Body of pancreas (tissue), 4 donors: Measurements from ENCODE around the gene PPM1A. TPM values are rescaled to one million over a fixed set of nuclear protein-coding genes. Genes with fewer than 3 reads are reported as not detected.

Experiments
- ATAC-seq: fragments of 150-250 bp; one replicate; pipeline ENCODE4 v1.9.1; 2016
- DNase-seq, 4 donors: peaks; one replicate each; pipeline ENCODE4 v3.0.0-alpha.2; 2019
- H3K27ac ChIP-seq, 4 donors: fragments of 200-600 bp; sonication (generic); 1 replicate in 3 of 4; 2 replicates in 1 of 4; pipeline versions ENCODE4 v1.5.1 to v1.6.1; 2016 to 2019; ENCODE audit warnings: mild to moderate bottlenecking in 1 of 4, mixed read lengths in 1 of 4, moderate library complexity in 1 of 4
- H3K27me3 ChIP-seq, 2 donors: fragments of 200-600 bp; sonication (generic); one replicate each; pipeline ENCODE4 v1.6.0; 2016; ENCODE audit warnings: mild to moderate bottlenecking in 1 of 2
- H3K36me3 ChIP-seq, 2 donors: fragments of 200-600 bp; sonication (generic); replicated peaks in 1 of 2; 2 replicates each; pipeline ENCODE4 v1.5.1; 2016; ENCODE audit warnings: low read depth in 2 of 2; ENCODE audit not compliant: insufficient read depth in 1 of 2
- H3K4me1 ChIP-seq: fragments of 200-600 bp; sonication (generic); one replicate; pipeline ENCODE4 v1.6.0; 2016
- H3K4me3 ChIP-seq, 2 donors: fragments of 200-600 bp; sonication (generic); 1 replicate in 1 of 2; 2 replicates in 1 of 2; pipeline ENCODE4 v1.5.1; 2016 to 2019
- H3K9me3 ChIP-seq, 3 donors: fragments of 200-600 bp; sonication (generic); 1 replicate in 2 of 3; 2 replicates in 1 of 3; pipeline ENCODE4 v1.5.1; 2016
- POLR2A ChIP-seq, 3 donors: fragments of 450-650 bp; IDR thresholded peaks; one replicate each; pipeline ENCODE4 v1.6.1; 2016; ENCODE audit warnings: antibody characterized with exemption in 3 of 3, mild to moderate bottlenecking in 2 of 3
- WGBS, 2 donors: methylation state at CpG; one replicate each; pipeline ENCODE4 v1.1.5; 2017; 5-methylcytosine and 5-hydroxymethylcytosine counted together
- intact Hi-C: fragments of 100-400 bp; cut with DNase I; formaldehyde crosslinking; loops from one replicate; pipeline ENCODE4 v1.15.1; 2023
- total RNA-seq, 2 donors: library from RNA; depleted of rRNA; stranded (reverse); fragments of >200 nt; gene quantifications; one replicate each; pipeline ENCODE4 v1.1.0, GENCODE V29; 2016
- TF ChIP-seq, protein P1 (sequence below), 7 experiments: fragments of 450-650 bp in 4 of 7; fragments of 200-600 bp in 3 of 7; sonication (generic) in 3 of 7; IDR thresholded peaks; one replicate each; pipeline ENCODE4 v1.5.1; 2016 to 2019; ENCODE audit warnings: antibody characterized with exemption in 7 of 7

Gene PPM1A
- total RNA-seq: 10 to 100 TPM; 12.5 to 24.1 TPM

DNA sequence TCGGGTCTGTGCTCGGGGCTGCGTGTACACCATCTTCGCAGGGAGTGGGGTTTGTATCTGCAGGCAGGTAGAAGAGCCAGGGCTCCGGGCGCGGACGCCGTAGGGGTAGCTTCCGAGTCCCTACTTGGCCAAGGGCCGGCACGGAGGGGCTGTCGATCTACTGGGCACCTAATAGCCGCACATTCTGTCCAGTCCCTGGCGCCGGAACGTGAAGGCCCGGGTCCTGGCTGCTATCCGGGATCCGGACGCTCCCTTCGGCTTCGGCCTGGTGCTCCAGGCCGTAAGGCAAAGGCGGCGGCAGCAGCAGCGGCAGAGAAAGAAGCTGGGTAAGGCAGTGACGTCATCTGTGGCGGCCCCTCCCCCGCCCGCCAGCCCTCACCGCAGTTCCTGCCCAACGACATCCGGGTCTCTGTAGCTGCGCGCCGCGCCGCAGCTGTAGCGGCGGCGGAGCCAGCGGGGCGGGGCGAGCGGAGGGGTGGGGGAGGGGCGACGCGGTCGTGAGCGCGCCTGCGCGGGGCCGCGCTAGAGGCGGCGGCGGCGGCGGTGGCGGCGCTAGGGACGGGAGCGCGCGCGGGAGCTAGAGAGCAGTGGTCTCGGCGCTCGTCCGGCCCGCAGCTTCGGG, at the start of gene PPM1A:
Gene PPM1A (plus strand): TSS at position 525 of the 622 bp plus-strand sequence. CDS start 33,483 bp downstream, outside the sequence.
- Histone ChIP-seq H3K4me1 (peaks cover 47% of the 10 kb centered on the region), H3K36me3 (no peaks in the 10 kb centered on the region), H3K27me3 (no peaks in the 10 kb centered on the region), H3K4me3 (peak within 1 kb of the TSS; percentile 49 to 56), H3K27ac (peak within 1 kb of the TSS; percentile 100), H3K9me3 (no peaks in the 10 kb centered on the region)
- DNase-seq (peak; percentile 97 to 98 (median 98)), ATAC-seq (peak; percentile 89)
- TF ChIP-seq, protein P1, sequence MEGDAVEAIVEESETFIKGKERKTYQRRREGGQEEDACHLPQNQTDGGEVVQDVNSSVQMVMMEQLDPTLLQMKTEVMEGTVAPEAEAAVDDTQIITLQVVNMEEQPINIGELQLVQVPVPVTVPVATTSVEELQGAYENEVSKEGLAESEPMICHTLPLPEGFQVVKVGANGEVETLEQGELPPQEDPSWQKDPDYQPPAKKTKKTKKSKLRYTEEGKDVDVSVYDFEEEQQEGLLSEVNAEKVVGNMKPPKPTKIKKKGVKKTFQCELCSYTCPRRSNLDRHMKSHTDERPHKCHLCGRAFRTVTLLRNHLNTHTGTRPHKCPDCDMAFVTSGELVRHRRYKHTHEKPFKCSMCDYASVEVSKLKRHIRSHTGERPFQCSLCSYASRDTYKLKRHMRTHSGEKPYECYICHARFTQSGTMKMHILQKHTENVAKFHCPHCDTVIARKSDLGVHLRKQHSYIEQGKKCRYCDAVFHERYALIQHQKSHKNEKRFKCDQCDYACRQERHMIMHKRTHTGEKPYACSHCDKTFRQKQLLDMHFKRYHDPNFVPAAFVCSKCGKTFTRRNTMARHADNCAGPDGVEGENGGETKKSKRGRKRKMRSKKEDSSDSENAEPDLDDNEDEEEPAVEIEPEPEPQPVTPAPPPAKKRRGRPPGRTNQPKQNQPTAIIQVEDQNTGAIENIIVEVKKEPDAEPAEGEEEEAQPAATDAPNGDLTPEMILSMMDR (IDR thresholded peaks at IDR 0.05): peak in 2 of 7 experiments; percentile 5
- peak; percentile 97 to 99 (median 99) for TF ChIP-seq POLR2A (IDR thresholded peaks at IDR 0.05)
- intact Hi-C loops: no loop called here
- 0% methylated on average over 3 to 67 of the region's 74 CpGs for WGBS, 2 donors

DNA sequence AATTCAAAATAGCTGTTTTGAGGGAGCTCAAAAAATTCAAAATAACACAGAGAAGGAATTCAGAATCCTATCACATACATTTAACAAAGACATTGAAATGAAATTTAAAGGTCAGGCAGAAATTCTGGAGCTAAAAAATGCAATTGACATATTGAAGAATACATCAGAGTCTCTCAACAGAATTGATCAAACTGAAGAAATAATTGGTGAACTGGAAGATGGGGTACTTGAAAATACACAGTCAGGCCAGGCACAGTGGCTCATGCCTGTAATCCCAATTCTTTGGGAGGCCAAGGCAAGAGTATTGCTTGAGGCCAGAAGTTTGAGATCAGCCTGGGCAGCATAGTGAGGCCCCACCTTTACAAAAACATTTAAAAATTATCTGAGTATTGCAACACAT, 49.7 kb upstream of the PPM1A start:
- ATAC-seq (no peak), DNase-seq (no peak)
- Histone ChIP-seq H3K4me1 (peaks cover 7% of the 10 kb centered on the region), H3K4me3 (no peak overlapping the region), H3K27me3 (no peaks in the 10 kb centered on the region), H3K27ac (no peak overlapping the region), H3K36me3 (no peaks in the 10 kb centered on the region), H3K9me3 (peaks cover 0 to 5% (median 0%) of the 10 kb centered on the region in 3 donors)
- TF ChIP-seq, protein P1 (IDR thresholded peaks at IDR 0.05): no peak
- no peak for TF ChIP-seq POLR2A (IDR thresholded peaks at IDR 0.05)
- intact Hi-C loops: no loop called here

DNA sequence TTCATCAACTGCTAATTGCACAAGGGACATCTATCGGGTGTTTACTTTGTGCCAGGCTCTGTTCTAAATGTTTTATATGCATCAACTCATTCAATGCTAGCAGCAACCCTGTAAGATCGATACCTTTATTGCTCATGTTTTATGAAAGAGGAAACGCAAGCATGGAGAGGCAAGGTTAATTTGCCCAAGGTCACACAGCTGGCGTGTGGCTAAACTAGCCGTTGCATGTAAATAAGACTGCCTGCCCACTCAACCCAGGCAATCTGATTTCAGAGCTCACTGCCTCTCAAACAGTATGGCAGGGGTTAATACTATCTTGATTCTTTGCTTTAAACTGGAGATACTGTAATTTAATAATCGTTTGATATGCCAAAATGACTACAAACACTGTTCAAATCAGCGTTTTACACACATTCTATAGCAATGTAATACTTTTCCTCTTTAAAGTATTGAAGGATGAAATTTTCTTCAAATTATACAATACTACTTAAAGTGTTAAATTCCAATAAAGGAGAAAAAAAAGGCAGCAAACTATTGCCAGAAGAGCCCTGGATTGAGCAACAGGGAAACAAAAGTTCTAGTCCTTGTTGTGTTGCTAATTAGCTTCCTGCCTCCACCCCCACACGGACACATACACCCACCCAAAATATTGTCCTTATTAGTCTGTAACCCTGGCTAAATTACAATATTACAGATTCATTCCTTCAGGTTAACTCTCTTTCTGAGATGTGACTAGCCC, 44.7 kb upstream of the PPM1A start:
- Histone ChIP-seq H3K36me3 (no peaks in the 10 kb centered on the region), H3K4me3 (no peak overlapping the region), H3K27me3 (no peaks in the 10 kb centered on the region), H3K9me3 (peaks cover 0 to 4% (median 0%) of the 10 kb centered on the region in 3 donors), H3K27ac (no peak overlapping the region), H3K4me1 (peaks cover 13% of the 10 kb centered on the region)
- WGBS, 2 donors: 19 to 20% methylated on average over 8 of the region's 8 CpGs
- intact Hi-C loops: no loop called here
- ATAC-seq: no peak
- TF ChIP-seq POLR2A (IDR thresholded peaks at IDR 0.05): no peak
- TF ChIP-seq, protein P1 (IDR thresholded peaks at IDR 0.05): no peak
- DNase-seq: peak in 1 of 4 donors; percentile 19

DNA sequence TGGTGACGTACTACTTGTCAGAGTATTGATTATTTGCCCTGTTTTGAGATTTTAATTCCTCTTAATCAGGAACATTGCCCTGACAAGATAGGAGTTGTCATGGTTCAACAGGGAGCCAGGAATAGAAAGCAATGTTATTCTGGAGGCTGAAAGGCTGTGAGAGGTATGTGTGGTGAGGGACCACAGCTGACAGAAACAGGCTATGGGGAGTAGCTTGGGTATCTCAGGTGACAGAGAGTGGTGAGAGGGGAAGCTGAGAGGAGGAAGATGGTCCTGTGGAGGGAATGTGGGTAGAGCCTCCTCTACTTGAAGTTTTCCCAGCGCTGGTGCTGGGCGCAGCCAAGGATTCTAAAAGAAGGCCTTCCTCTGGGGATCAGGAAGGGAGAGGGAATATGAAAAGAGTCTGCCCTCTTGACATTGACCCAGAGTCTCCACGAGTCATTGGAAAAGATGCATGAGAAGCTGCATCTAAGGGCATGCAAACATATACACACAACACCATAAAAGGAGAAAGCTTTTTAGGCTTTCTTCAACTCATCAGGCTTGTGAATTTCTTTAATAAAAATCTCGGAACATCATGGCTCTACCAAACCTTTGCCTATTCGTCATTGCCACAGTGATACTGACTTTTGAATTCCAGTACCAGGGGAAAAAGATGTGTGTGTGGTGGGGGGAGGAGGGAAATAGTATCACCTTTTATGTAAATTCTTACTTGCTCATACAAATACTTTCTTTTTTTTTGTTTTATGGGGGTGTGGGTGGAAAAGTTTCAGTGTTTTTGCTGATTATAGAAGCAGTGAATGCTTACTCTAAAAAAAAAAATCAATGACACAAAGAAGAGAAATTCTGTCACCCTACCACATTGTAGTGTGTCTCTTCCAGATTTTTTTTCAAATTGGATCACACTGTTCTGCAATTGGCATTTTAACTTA, 43.9 kb upstream of the PPM1A start:
- intact Hi-C loops: no loop called here
- WGBS, 2 donors: 63 to 75% methylated on average over 6 of the region's 6 CpGs
- ATAC-seq: no peak

More for the DNA sequence above, 43.9 kb upstream of the PPM1A start:
- Histone ChIP-seq H3K27me3 (no peaks in the 10 kb centered on the region), H3K27ac (no peak overlapping the region), H3K4me1 (peaks cover 13% of the 10 kb centered on the region), H3K36me3 (no peaks in the 10 kb centered on the region), H3K4me3 (no peak overlapping the region), H3K9me3 (no peaks in the 10 kb centered on the region)
- DNase-seq: no peak
- no peak for TF ChIP-seq POLR2A (IDR thresholded peaks at IDR 0.05)
- TF ChIP-seq, protein P1 (IDR thresholded peaks at IDR 0.05): no peak
